Astrocyte (in vitro differentiated cells and primary cell): ENCODE measurements around the gene SSB. TPM values are rescaled to one million over a fixed set of nuclear protein-coding genes. Genes with fewer than 3 reads are reported as not detected.

Experiments
- DNase-seq: peaks from one replicate; pipeline ENCODE4 v3.0.0-alpha.2; 2010; ENCODE audit warnings: low read depth
- FAIRE-seq: peaks from 2 replicates; lab custom pipeline; 2011; peaks lifted over from hg19 to GRCh38; lab: Jason Lieb, UNC
- H2AFZ ChIP-seq: 2 replicates; pipeline ENCODE4 v1.6.0; 2012; ENCODE audit warnings: low read depth, low read length, inconsistent platforms
- H3K27ac ChIP-seq: 2 replicates; pipeline ENCODE4 v1.5.1; 2011; ENCODE audit warnings: low read depth, low read length, inconsistent platforms
- H3K27me3 ChIP-seq: 2 replicates; pipeline ENCODE4 v1.6.0; 2011; ENCODE audit warnings: low read length, inconsistent platforms; ENCODE audit not compliant: insufficient read depth
- H3K36me3 ChIP-seq: 2 replicates; pipeline ENCODE4 v1.5.1; 2011; ENCODE audit warnings: low read length, inconsistent platforms; ENCODE audit not compliant: insufficient read depth
- H3K4me1 ChIP-seq: 2 replicates; pipeline ENCODE4 v1.5.1; 2011; ENCODE audit warnings: low read length, inconsistent platforms; ENCODE audit not compliant: insufficient read depth
- H3K4me2 ChIP-seq: 2 replicates; pipeline ENCODE4 v1.6.0; 2012; ENCODE audit warnings: low read length, inconsistent platforms
- H3K4me3 ChIP-seq: 2 replicates; pipeline ENCODE4 v1.5.1; 2011; ENCODE audit warnings: low read depth, mild to moderate bottlenecking, low read length, inconsistent platforms; ENCODE audit not compliant: insufficient read depth
- H3K79me2 ChIP-seq: 2 replicates; pipeline ENCODE4 v1.6.0; 2012; ENCODE audit warnings: mild to moderate bottlenecking, low read length, inconsistent platforms; ENCODE audit not compliant: insufficient read depth
- H3K9ac ChIP-seq: 2 replicates; pipeline ENCODE4 v1.6.0; 2012; ENCODE audit warnings: mild to moderate bottlenecking, low read length, inconsistent platforms
- H3K9me3 ChIP-seq: 2 replicates; pipeline ENCODE4 v1.5.1; 2012; ENCODE audit warnings: low read depth, mild to moderate bottlenecking, low read length, inconsistent platforms; ENCODE audit not compliant: insufficient read depth
- H4K20me1 ChIP-seq: 2 replicates; pipeline ENCODE4 v1.6.0; 2012; ENCODE audit warnings: low read length, inconsistent platforms; ENCODE audit not compliant: insufficient read depth
- H3K27ac Mint-ChIP-seq: one replicate; pipeline ENCODE4 v1.8.0; 2021; ENCODE audit warnings: mild to moderate bottlenecking, mixed read lengths; ENCODE audit not compliant: unreplicated experiment
- H3K27me3 Mint-ChIP-seq: one replicate; pipeline ENCODE4 v1.8.0; 2021; ENCODE audit warnings: low read depth, mixed read lengths; ENCODE audit not compliant: unreplicated experiment
- H3K36me3 Mint-ChIP-seq: one replicate; pipeline ENCODE4 v1.8.0; 2021; ENCODE audit warnings: low read depth, mixed read lengths; ENCODE audit not compliant: unreplicated experiment
- H3K4me1 Mint-ChIP-seq: one replicate; pipeline ENCODE4 v1.8.0; 2021; ENCODE audit warnings: low read depth, mixed read lengths; ENCODE audit not compliant: unreplicated experiment
- H3K4me3 Mint-ChIP-seq: one replicate; pipeline ENCODE4 v1.8.0; 2021; ENCODE audit warnings: mild to moderate bottlenecking, moderate library complexity, mixed read lengths; ENCODE audit not compliant: unreplicated experiment
- H3K9me3 Mint-ChIP-seq: one replicate; pipeline ENCODE4 v1.8.0; 2021; ENCODE audit warnings: mild to moderate bottlenecking, mixed read lengths; ENCODE audit not compliant: unreplicated experiment
- EZH2 ChIP-seq: IDR thresholded peaks from 2 replicates; pipeline ENCODE4 v1.6.1; 2012; ENCODE audit warnings: mild to moderate bottlenecking, low read length, inconsistent platforms; ENCODE audit not compliant: insufficient read depth
- total RNA-seq: library from RNA; stranded (reverse); gene quantifications from 2 replicates; pipeline ENCODE4 v1.2.1, GENCODE V29; 2021
- TF ChIP-seq, protein P1 (sequence below): IDR thresholded peaks from 2 replicates; pipeline ENCODE4 v1.5.1; 2011; ENCODE audit warnings: low read depth, mild to moderate bottlenecking, inconsistent platforms, low read length, moderate library complexity; ENCODE audit not compliant: insufficient read depth

Gene SSB
- total RNA-seq, 1 donor from 2014 or later, result 176 TPM

DNA sequence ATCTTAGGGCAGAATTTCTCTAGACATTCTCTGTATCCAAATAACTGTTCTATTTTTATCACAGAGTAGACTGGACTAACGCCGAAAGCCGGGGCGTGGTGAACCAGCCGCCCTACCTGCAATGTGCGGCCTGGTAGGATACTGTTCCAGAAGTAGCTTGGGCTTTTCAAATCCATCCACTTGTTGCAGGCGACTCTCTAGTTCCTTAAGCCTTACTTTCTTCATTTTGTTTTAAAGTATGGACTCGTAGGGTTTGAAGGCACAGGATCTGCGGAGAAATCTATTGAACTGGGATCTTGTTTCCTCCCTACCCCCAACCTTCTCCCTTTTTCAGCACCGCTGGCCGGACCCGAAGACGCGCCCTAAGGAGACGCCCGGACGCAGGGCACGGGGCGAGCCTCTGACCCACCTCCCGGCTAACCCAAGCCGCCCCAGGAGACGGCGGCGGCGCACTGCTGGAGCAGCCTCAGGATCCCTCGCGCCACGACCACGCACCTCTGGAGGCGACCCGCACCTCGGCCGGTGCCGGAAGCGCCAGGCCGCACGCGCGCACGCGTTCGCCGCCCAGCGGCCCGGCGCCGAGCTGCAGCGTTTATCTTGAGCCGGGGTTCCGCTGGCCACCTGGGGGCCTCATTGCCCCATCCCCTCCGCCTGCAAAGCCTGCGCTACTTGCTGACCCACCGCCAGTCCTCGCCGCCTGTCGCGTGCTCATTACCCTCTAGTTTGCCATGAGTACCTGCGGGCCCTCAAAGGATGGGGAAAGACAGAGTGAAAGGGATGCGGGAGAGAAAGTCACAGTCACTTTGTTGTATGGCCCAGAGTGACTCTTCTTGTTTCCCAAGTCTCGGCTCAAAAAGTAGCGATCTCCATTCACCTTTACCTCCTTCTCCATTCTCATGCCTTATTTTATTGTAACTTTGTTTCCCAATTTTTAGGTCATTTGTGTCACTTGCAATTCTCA, 26.0 kb downstream of the SSB start, which contains the start of gene METTL5:
Gene METTL5, minus strand, starts transcription at position 533 of the 961 bp plus-strand sequence. Its CDS starts 308 bp downstream, at position 225.
- no peak for TF ChIP-seq EZH2
- TF ChIP-seq, protein P1, sequence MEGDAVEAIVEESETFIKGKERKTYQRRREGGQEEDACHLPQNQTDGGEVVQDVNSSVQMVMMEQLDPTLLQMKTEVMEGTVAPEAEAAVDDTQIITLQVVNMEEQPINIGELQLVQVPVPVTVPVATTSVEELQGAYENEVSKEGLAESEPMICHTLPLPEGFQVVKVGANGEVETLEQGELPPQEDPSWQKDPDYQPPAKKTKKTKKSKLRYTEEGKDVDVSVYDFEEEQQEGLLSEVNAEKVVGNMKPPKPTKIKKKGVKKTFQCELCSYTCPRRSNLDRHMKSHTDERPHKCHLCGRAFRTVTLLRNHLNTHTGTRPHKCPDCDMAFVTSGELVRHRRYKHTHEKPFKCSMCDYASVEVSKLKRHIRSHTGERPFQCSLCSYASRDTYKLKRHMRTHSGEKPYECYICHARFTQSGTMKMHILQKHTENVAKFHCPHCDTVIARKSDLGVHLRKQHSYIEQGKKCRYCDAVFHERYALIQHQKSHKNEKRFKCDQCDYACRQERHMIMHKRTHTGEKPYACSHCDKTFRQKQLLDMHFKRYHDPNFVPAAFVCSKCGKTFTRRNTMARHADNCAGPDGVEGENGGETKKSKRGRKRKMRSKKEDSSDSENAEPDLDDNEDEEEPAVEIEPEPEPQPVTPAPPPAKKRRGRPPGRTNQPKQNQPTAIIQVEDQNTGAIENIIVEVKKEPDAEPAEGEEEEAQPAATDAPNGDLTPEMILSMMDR, result peak; percentile 58
- Histone ChIP-seq H3K9me3 (no peaks in the 10 kb centered on the region), H3K9ac (peak within 1 kb of the TSS; percentile 84), H3K36me3 (no peaks in the 10 kb centered on the region), H3K79me2 (peaks cover 54% of the 10 kb centered on the region), H3K4me1 (peaks cover 13% of the 10 kb centered on the region), H3K4me2 (peak within 1 kb of the TSS; percentile 93), H3K27ac (peak within 1 kb of the TSS; percentile 72), H3K27me3 (no peaks in the 10 kb centered on the region), H2AFZ (peak within 1 kb of the TSS; percentile 96), H4K20me1 (peaks cover 17% of the 10 kb centered on the region), H3K4me3 (peak within 1 kb of the TSS; percentile 76)
- FAIRE-seq (no peak), DNase-seq (peak; percentile 52)
- Mint-ChIP-seq H3K4me3 (peak within 1 kb of the TSS; percentile 88), H3K36me3 (no peaks in the 10 kb centered on the region), H3K4me1 (peaks cover 18% of the 10 kb centered on the region), H3K27me3 (no peaks in the 10 kb centered on the region), H3K27ac (peak within 1 kb of the TSS; percentile 1), H3K9me3 (no peaks in the 10 kb centered on the region)

DNA sequence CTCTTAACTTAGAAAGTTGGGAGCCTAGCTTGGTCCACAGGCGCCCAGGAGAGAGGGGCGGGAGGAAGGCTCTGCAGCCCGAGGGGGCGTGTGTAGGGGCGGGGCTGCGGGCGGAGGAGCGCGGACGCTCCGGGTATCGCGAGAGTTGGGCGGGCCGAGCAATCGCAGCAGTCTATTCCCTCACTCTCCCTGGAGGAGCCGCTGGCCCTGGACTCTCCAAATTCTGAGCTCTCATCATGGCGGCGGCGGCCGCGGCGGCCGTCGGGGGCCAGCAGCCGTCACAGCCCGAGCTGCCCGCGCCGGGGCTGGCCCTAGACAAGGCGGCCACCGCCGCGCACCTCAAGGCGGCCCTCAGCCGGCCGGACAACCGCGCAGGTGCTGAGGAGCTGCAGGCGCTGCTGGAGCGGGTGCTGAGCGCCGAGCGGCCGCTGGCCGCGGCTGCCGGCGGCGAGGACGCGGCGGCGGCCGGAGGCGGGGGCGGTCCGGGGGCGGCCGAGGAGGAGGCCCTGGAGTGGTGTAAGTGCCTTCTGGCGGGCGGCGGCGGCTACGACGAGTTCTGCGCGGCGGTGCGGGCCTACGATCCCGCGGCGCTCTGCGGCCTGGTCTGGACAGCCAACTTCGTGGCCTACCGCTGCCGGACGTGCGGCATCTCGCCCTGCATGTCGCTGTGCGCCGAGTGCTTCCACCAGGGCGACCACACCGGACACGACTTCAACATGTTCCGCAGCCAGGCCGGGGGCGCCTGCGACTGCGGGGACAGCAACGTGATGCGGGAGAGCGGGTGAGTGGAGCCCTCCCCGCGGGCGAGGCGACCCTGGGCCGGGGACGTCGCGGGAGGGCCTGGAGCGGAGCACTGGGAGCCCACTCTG, 28.8 kb downstream of the SSB start, which contains the start of gene UBR3:
Gene UBR3, plus strand, starts transcription at position 183 of the 869 bp plus-strand sequence. Its CDS starts 54 bp downstream, at position 237.
- H3K4me1 ChIP-seq, result peaks cover 13% of the 10 kb centered on the region
- no peaks in the 10 kb centered on the region for H3K9me3 ChIP-seq
- FAIRE-seq (no peak), DNase-seq (peak; percentile 79)
- H3K9me3 Mint-ChIP-seq, result no peaks in the 10 kb centered on the region
- H3K27me3 ChIP-seq, result no peaks in the 10 kb centered on the region
- H3K27me3 Mint-ChIP-seq, result no peaks in the 10 kb centered on the region
- peak within 1 kb of the TSS; percentile 100 for H3K4me2 ChIP-seq
- H3K4me3 Mint-ChIP-seq, result peak within 1 kb of the TSS; percentile 96
- H3K4me3 ChIP-seq, result peak within 1 kb of the TSS; percentile 85
- H3K36me3 ChIP-seq, result no peaks in the 10 kb centered on the region
- peak within 1 kb of the TSS; percentile 92 for H3K9ac ChIP-seq
- H3K27ac ChIP-seq, result peak within 1 kb of the TSS; percentile 79
- H3K4me1 Mint-ChIP-seq, result peaks cover 13% of the 10 kb centered on the region
- peaks cover 74% of the 10 kb centered on the region for H3K79me2 ChIP-seq
- peaks cover 2% of the 10 kb centered on the region for H3K36me3 Mint-ChIP-seq
- TF ChIP-seq, protein P1, result no peak
- TF ChIP-seq EZH2, result no peak
- H4K20me1 ChIP-seq, result peaks cover 37% of the 10 kb centered on the region
- peak within 1 kb of the TSS; percentile 48 for H3K27ac Mint-ChIP-seq
- peak within 1 kb of the TSS; percentile 83 for H2AFZ ChIP-seq
